Liver (tissue), 9 donors: Measurements from ENCODE around the gene ATP6V0D1. TPM values are rescaled to one million over a fixed set of nuclear protein-coding genes. Genes with fewer than 3 reads are reported as not detected.

Source experiments
- DNase-seq: peaks from one replicate; pipeline ENCODE4 v3.0.0-alpha.2; 2017; ENCODE audit warnings: low spot score
- H3K27ac ChIP-seq, 2 donors: one replicate each; pipeline ENCODE4 v1.7.0; 2013; ENCODE audit warnings: inconsistent platforms in 2 of 2, low read length in 2 of 2, control low read depth in 1 of 2, low read depth in 1 of 2, mild to moderate bottlenecking in 1 of 2
- H3K27me3 ChIP-seq, 4 donors: one replicate each; pipeline versions ENCODE4 v1.6.1 to v1.7.0; 2013; ENCODE audit warnings: low read length in 3 of 4, inconsistent platforms in 1 of 4, mild to moderate bottlenecking in 1 of 4, moderate library complexity in 1 of 4; ENCODE audit not compliant: control insufficient read depth in 4 of 4, insufficient read depth in 4 of 4
- H3K36me3 ChIP-seq, 4 donors: one replicate each; pipeline versions ENCODE4 v1.6.1 to v1.7.0; 2013; ENCODE audit warnings: low read length in 3 of 4, mild to moderate bottlenecking in 3 of 4, low read depth in 1 of 4, moderate library complexity in 1 of 4; ENCODE audit not compliant: control insufficient read depth in 4 of 4, insufficient read depth in 3 of 4
- H3K4me1 ChIP-seq, 4 donors: one replicate each; pipeline versions ENCODE4 v1.6.1 to v1.7.0; 2013; ENCODE audit warnings: low read length in 3 of 4, mild to moderate bottlenecking in 3 of 4, moderate library complexity in 1 of 4; ENCODE audit not compliant: control insufficient read depth in 4 of 4, insufficient read depth in 4 of 4
- H3K4me3 ChIP-seq, 3 donors: one replicate each; pipeline versions ENCODE4 v1.6.1 to v1.7.0; 2013; ENCODE audit warnings: low read length in 3 of 3, control low read depth in 1 of 3, low read depth in 1 of 3, mild to moderate bottlenecking in 1 of 3
- H3K9ac ChIP-seq, 2 donors: one replicate each; pipeline ENCODE4 v1.7.0; 2013; ENCODE audit warnings: low read length in 2 of 2, mild to moderate bottlenecking in 2 of 2, moderate library complexity in 2 of 2, control low read depth in 1 of 2, low read depth in 1 of 2
- H3K9me3 ChIP-seq, 4 donors: one replicate each; pipeline versions ENCODE4 v1.6.1 to v1.7.0; 2013; ENCODE audit warnings: low read length in 3 of 4; ENCODE audit not compliant: control insufficient read depth in 4 of 4
- EGR1 ChIP-seq, 2 donors: IDR thresholded peaks; 2 replicates each; pipeline ENCODE4 v1.6.1; 2016 to 2018; ENCODE audit warnings: antibody characterized with exemption in 2 of 2, low read depth in 2 of 2
- FOXA1 ChIP-seq: IDR thresholded peaks from 2 replicates; pipeline ENCODE4 v1.6.1; 2016; ENCODE audit warnings: antibody characterized with exemption
- FOXA2 ChIP-seq: IDR thresholded peaks from 2 replicates; pipeline ENCODE4 v1.6.1; 2016; ENCODE audit warnings: antibody characterized with exemption
- GABPA ChIP-seq, 2 donors: IDR thresholded peaks in 1 of 2; conservative IDR thresholded peaks in 1 of 2; 2 replicates each; pipeline ENCODE4 v1.6.1; 2016; ENCODE audit warnings: antibody characterized with exemption in 2 of 2, mild to moderate bottlenecking in 1 of 2, moderate library complexity in 1 of 2
- HNF4A ChIP-seq, 2 donors: conservative IDR thresholded peaks; 2 replicates each; pipeline ENCODE4 v1.6.1; 2016; ENCODE audit warnings: antibody characterized with exemption in 2 of 2, mild to moderate bottlenecking in 2 of 2
- HNF4G ChIP-seq: IDR thresholded peaks from 2 replicates; pipeline ENCODE4 v1.6.1; 2016; ENCODE audit warnings: antibody characterized with exemption
- JUND ChIP-seq, 2 donors: IDR thresholded peaks; 2 replicates each; pipeline ENCODE4 v1.6.1; 2016; ENCODE audit warnings: antibody characterized with exemption in 2 of 2
- NR2F2 ChIP-seq: IDR thresholded peaks from 2 replicates; pipeline ENCODE4 v1.6.1; 2016; ENCODE audit warnings: antibody characterized with exemption
- RXRA ChIP-seq, 2 donors: IDR thresholded peaks; 2 replicates each; pipeline ENCODE4 v1.6.1; 2017 to 2018; ENCODE audit warnings: antibody characterized with exemption in 2 of 2, mild to moderate bottlenecking in 1 of 2
- SP1 ChIP-seq: IDR thresholded peaks from 2 replicates; pipeline ENCODE4 v1.6.1; 2018; ENCODE audit warnings: antibody characterized with exemption, mild to moderate bottlenecking
- TAF1 ChIP-seq: conservative IDR thresholded peaks from 2 replicates; pipeline ENCODE4 v1.6.1; 2016; ENCODE audit warnings: antibody characterized with exemption, mild to moderate bottlenecking
- YY1 ChIP-seq: IDR thresholded peaks from 2 replicates; pipeline ENCODE4 v1.6.1; 2016; ENCODE audit warnings: antibody characterized with exemption, mild to moderate bottlenecking
- WGBS: extraction: QIAGEN DNeasy Blood & Tissue Kit; methylation state at CpG from one replicate; pipeline ENCODE4 v1.1.7; 2013; 5-methylcytosine and 5-hydroxymethylcytosine counted together
- polyA plus RNA-seq, 2 donors: library from polyadenylated mRNA; stranded (reverse) in 1 of 2; unstranded in 1 of 2; fragments of 200-250 nt in 1 of 2; fragments of >200 nt in 1 of 2; fragmentation: Nextera tagmentation in 1 of 2; extraction: Ambion mirVana in 1 of 2; gene quantifications; one replicate each; pipeline versions ENCODE4 v1.2.1 to v1.2.3, GENCODE V29; 2013 to 2015
- total RNA-seq, 2 donors: library from RNA; depleted of rRNA; stranded (reverse); fragments of >200 nt; gene quantifications; one replicate each; pipeline ENCODE4 v1.2.3, GENCODE V29; 2014
- TF ChIP-seq, protein P1 (sequence below): IDR thresholded peaks from 2 replicates; pipeline ENCODE4 v1.6.1; 2016; ENCODE audit warnings: antibody characterized with exemption
- TF ChIP-seq, protein P2 (sequence below): fragments of 150-350 bp; IDR thresholded peaks from 2 replicates; pipeline ENCODE4 v1.5.1; 2017; ENCODE audit warnings: improper control_type of control experiment, low read depth, low read length; ENCODE audit not compliant: missing input control
- TF ChIP-seq, protein P3 (sequence below): IDR thresholded peaks from 2 replicates; pipeline ENCODE4 v1.6.1; 2016; ENCODE audit warnings: antibody characterized with exemption, mild to moderate bottlenecking
- TF ChIP-seq, protein P4 (sequence below): IDR thresholded peaks from 2 replicates; pipeline ENCODE4 v1.6.1; 2016; ENCODE audit warnings: antibody characterized with exemption
- donor health status: healthy.
- donor health status: healthy.
- donor health status: healthy.
- donor health status: healthy.
- donor health status: healthy.

Gene ATP6V0D1
- total and polyA plus RNA-seq, 4 donors = 47.6 to 80.2 (median 66.6) TPM

DNA sequence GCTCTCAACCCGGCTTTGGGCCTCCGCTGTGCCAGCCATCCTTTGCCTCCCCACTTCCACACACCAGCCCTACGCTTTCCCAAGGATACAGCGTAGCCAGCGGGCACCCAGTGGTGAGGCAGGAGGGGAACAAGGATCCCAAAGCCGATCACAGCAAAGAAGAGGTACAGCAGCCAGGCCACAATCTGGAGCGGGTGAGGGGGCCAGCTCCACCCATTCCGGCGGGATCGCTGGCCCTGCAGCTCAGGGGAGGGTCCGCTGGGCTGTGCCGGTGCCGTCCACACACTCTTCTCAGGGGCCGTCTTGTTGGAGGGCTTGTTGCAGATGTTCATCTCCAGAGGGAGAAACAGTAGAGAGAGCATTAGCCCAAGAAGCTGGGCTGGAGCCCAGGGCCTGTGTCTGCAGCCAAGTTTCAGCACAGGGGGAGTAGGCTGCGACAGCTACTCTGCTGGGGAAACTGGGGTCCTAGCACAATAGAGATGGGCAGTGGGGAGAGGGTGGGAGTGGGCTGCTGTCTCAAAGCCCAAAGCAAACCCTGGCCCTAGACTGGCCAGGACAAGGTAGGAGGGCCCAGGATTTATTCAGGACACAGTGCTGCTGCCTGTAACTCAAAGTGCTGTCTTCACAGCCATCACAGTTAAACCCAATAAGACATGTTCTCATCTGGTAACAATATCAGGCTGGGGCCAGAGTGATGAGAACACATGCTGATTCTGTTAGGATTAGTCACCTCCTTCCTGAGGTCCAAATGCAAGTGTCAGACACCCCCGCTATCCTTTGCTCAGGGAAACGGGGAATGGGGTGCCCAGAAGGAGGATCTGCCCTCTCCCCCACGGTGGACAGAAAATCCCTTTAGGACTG lies 74.6 kb downstream of the ATP6V0D1 start:
- H3K9me3 ChIP-seq = no peaks in the 10 kb centered on the region
- no peak overlapping the region for H3K4me3 ChIP-seq
- no peak for DNase-seq
- no peaks in the 10 kb centered on the region for H3K36me3 ChIP-seq
- peak overlapping the region in 1 of 2 donors; percentile 16 for H3K27ac ChIP-seq
- H3K9ac ChIP-seq = no peak overlapping the region
- TF ChIP-seq FOXA1 (no peak), FOXA2 (no peak), EGR1 (IDR thresholded peaks at IDR 0.05; ENCODE audit: low read depth in 2 of 2) (no peak), YY1 (no peak), SP1 (no peak), HNF4A (conservative IDR thresholded peaks at IDR 0.05) (no peak), GABPA (IDR thresholded peaks at IDR 0.05 in 1 of 2, conservative IDR thresholded peaks at IDR 0.05 in 1 of 2) (no peak), NR2F2 (no peak), TAF1 (no peak), HNF4G (no peak), RXRA (IDR thresholded peaks at IDR 0.05) (no peak)
- TF ChIP-seq, protein P1, sequence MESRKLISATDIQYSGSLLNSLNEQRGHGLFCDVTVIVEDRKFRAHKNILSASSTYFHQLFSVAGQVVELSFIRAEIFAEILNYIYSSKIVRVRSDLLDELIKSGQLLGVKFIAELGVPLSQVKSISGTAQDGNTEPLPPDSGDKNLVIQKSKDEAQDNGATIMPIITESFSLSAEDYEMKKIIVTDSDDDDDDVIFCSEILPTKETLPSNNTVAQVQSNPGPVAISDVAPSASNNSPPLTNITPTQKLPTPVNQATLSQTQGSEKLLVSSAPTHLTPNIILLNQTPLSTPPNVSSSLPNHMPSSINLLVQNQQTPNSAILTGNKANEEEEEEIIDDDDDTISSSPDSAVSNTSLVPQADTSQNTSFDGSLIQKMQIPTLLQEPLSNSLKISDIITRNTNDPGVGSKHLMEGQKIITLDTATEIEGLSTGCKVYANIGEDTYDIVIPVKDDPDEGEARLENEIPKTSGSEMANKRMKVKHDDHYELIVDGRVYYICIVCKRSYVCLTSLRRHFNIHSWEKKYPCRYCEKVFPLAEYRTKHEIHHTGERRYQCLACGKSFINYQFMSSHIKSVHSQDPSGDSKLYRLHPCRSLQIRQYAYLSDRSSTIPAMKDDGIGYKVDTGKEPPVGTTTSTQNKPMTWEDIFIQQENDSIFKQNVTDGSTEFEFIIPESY = no peak
- TF ChIP-seq, protein P2, sequence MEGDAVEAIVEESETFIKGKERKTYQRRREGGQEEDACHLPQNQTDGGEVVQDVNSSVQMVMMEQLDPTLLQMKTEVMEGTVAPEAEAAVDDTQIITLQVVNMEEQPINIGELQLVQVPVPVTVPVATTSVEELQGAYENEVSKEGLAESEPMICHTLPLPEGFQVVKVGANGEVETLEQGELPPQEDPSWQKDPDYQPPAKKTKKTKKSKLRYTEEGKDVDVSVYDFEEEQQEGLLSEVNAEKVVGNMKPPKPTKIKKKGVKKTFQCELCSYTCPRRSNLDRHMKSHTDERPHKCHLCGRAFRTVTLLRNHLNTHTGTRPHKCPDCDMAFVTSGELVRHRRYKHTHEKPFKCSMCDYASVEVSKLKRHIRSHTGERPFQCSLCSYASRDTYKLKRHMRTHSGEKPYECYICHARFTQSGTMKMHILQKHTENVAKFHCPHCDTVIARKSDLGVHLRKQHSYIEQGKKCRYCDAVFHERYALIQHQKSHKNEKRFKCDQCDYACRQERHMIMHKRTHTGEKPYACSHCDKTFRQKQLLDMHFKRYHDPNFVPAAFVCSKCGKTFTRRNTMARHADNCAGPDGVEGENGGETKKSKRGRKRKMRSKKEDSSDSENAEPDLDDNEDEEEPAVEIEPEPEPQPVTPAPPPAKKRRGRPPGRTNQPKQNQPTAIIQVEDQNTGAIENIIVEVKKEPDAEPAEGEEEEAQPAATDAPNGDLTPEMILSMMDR = no peak
- TF ChIP-seq, protein P3, sequence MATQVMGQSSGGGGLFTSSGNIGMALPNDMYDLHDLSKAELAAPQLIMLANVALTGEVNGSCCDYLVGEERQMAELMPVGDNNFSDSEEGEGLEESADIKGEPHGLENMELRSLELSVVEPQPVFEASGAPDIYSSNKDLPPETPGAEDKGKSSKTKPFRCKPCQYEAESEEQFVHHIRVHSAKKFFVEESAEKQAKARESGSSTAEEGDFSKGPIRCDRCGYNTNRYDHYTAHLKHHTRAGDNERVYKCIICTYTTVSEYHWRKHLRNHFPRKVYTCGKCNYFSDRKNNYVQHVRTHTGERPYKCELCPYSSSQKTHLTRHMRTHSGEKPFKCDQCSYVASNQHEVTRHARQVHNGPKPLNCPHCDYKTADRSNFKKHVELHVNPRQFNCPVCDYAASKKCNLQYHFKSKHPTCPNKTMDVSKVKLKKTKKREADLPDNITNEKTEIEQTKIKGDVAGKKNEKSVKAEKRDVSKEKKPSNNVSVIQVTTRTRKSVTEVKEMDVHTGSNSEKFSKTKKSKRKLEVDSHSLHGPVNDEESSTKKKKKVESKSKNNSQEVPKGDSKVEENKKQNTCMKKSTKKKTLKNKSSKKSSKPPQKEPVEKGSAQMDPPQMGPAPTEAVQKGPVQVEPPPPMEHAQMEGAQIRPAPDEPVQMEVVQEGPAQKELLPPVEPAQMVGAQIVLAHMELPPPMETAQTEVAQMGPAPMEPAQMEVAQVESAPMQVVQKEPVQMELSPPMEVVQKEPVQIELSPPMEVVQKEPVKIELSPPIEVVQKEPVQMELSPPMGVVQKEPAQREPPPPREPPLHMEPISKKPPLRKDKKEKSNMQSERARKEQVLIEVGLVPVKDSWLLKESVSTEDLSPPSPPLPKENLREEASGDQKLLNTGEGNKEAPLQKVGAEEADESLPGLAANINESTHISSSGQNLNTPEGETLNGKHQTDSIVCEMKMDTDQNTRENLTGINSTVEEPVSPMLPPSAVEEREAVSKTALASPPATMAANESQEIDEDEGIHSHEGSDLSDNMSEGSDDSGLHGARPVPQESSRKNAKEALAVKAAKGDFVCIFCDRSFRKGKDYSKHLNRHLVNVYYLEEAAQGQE = no peak
- TF ChIP-seq, protein P4, sequence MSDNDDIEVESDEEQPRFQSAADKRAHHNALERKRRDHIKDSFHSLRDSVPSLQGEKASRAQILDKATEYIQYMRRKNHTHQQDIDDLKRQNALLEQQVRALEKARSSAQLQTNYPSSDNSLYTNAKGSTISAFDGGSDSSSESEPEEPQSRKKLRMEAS = no peak
- 88% methylated on average over 18 of the region's 18 CpGs for WGBS
- no peaks in the 10 kb centered on the region for H3K27me3 ChIP-seq
- no peaks in the 10 kb centered on the region for H3K4me1 ChIP-seq

DNA sequence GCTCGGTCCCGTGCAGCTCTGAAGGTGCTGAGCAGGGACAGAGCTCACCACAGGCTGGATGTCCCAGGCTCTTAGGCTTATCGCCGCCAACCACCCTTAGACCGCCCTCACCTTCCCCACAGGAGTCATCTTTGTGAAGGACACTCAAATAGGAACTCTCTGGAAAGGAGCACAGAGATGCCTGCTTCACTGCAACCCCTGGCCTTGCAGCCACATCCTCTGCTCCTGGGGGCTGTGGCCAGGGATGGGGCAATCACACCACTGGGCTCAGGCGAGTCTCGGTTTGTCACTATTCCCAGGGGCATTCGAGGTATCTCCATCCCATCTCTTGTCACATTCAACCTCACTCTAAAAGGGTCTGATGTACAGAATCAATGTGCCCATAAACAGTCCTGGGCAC lies 75.6 kb downstream of the ATP6V0D1 start:
- Histone ChIP-seq H3K27ac (no peak overlapping the region), H3K9ac (no peak overlapping the region), H3K4me1 (no peaks in the 10 kb centered on the region), H3K27me3 (no peaks in the 10 kb centered on the region), H3K4me3 (no peak overlapping the region), H3K36me3 (no peaks in the 10 kb centered on the region), H3K9me3 (no peaks in the 10 kb centered on the region)
- no peak for DNase-seq
- WGBS = 88% methylated on average over 8 of the region's 8 CpGs
- TF ChIP-seq JUND (IDR thresholded peaks at IDR 0.05) (no peak), GABPA (IDR thresholded peaks at IDR 0.05 in 1 of 2, conservative IDR thresholded peaks at IDR 0.05 in 1 of 2) (no peak), HNF4A (conservative IDR thresholded peaks at IDR 0.05) (no peak), NR2F2 (no peak), FOXA1 (no peak), EGR1 (IDR thresholded peaks at IDR 0.05; ENCODE audit: low read depth in 2 of 2) (no peak), YY1 (no peak), SP1 (no peak), FOXA2 (no peak), HNF4G (no peak)
- TF ChIP-seq, protein P4 = no peak
- TF ChIP-seq, protein P3 = no peak
- TF ChIP-seq, protein P1 = no peak
